Thyroid gland (tissue), 4 donors: Measurements from ENCODE around the gene SESN3. TPM values are rescaled to one million over a fixed set of nuclear protein-coding genes. Genes with fewer than 3 reads are reported as not detected.

Experiments
- DNase-seq, 2 donors: peaks; one replicate each; pipeline ENCODE4 v3.0.0-alpha.2; 2019
- H3K27ac ChIP-seq, 3 donors: fragments of 200-600 bp; sonication (generic); 1 replicate in 2 of 3; 2 replicates in 1 of 3; pipeline ENCODE4 v1.5.1; 2016 to 2019; ENCODE audit warnings: mild to moderate bottlenecking in 1 of 3, moderate library complexity in 1 of 3
- H3K27me3 ChIP-seq: fragments of 200-600 bp; sonication (generic); one replicate; pipeline ENCODE4 v1.5.1; 2019
- H3K36me3 ChIP-seq, 2 donors: fragments of 200-600 bp; sonication (generic); one replicate each; pipeline ENCODE4 v1.5.1; 2016 to 2019
- H3K4me1 ChIP-seq, 2 donors: fragments of 200-600 bp; sonication (generic); one replicate each; pipeline ENCODE4 v1.5.1; 2017 to 2019
- H3K4me3 ChIP-seq, 3 donors: fragments of 200-600 bp; sonication (generic); replicated peaks in 1 of 3; 1 replicate in 2 of 3; 2 replicates in 1 of 3; pipeline ENCODE4 v1.5.1; 2016; ENCODE audit warnings: mild to moderate bottlenecking in 1 of 3
- H3K9me3 ChIP-seq: fragments of 200-600 bp; sonication (generic); one replicate; pipeline ENCODE4 v1.5.1; 2017
- CTCF ChIP-seq, 6 experiments: fragments of 200-600 bp in 3 of 6; fragments of 450-650 bp in 3 of 6; sonication (generic) in 3 of 6; IDR thresholded peaks; one replicate each; pipeline ENCODE4 v1.5.1; 2016 to 2019; ENCODE audit warnings: antibody characterized with exemption in 6 of 6, mild to moderate bottlenecking in 2 of 6, inconsistent platforms in 1 of 6, moderate library complexity in 1 of 6
- POLR2A ChIP-seq, 2 donors: fragments of 450-650 bp; IDR thresholded peaks; one replicate each; pipeline ENCODE4 v1.6.1; 2017; ENCODE audit warnings: antibody characterized with exemption in 2 of 2, mild to moderate bottlenecking in 2 of 2, moderate library complexity in 1 of 2
- WGBS, 2 donors: methylation state at CpG; one replicate each; pipeline ENCODE4 v1.1.5; 2017; 5-methylcytosine and 5-hydroxymethylcytosine counted together
- intact Hi-C: fragments of 100-400 bp; cut with DNase I; formaldehyde crosslinking; loops from one replicate; pipeline ENCODE4 v1.15.1; 2023
- total RNA-seq, 4 donors: library from RNA; depleted of rRNA; stranded (reverse); fragments of >200 nt; gene quantifications; one replicate each; pipeline ENCODE4 v1.2.3, GENCODE V29; 2016

SESN3 gene
- total RNA-seq, 4 donors from 2014 or later = 54.3 to 82.2 (median 71.8) TPM

DNA sequence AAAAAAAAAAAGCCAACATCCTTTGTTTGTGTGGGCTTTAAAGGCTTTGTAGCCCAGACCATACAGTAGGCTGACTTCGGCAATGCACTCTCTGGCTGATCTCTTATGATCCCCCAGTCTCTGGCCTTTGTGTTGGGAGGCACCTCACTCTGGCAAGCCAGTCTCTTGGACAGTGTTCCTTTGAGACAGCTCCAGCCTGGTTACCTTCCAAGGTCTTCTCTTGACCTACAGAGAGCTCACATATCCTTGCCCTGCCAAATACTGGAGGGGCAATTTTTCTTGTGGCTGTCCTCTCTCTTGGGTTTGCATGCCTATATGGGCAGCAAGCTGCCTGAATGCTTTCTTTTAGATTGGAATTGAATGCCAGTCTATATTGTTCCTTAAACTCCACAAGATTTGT is 69.8 kb downstream of the SESN3 start:
- Histone ChIP-seq H3K36me3 (no peaks in the 10 kb centered on the region), H3K9me3 (no peaks in the 10 kb centered on the region), H3K27ac (no peak overlapping the region), H3K4me3 (no peak overlapping the region), H3K4me1 (peaks cover 9% of the 10 kb centered on the region in 2 donors), H3K27me3 (no peaks in the 10 kb centered on the region)
- WGBS, 2 donors = 60 to 100% methylated on average over 1 of the region's 1 CpG
- no peak for DNase-seq
- intact Hi-C loops = no loop called here
- TF ChIP-seq CTCF (IDR thresholded peaks at IDR 0.05) (no peak), POLR2A (IDR thresholded peaks at IDR 0.05) (no peak)

GRCh38 chr11:95157824-95158223 is 73.2 kb downstream of the SESN3 start:
- Histone ChIP-seq H3K27me3 (no peaks in the 10 kb centered on the region), H3K27ac (peak overlapping the region in 2 of 3 donors; percentile 11 to 76), H3K36me3 (no peaks in the 10 kb centered on the region), H3K4me1 (peaks cover 9% of the 10 kb centered on the region in 2 donors), H3K4me3 (no peak overlapping the region), H3K9me3 (no peaks in the 10 kb centered on the region)
- DNase-seq = no peak
- intact Hi-C loops = loop anchor here (10.0 kb wide), 1 partner anchor 67 kb away; no protein-coding TSS in a partner anchor
- TF ChIP-seq POLR2A (IDR thresholded peaks at IDR 0.05) (no peak), CTCF (IDR thresholded peaks at IDR 0.05) (no peak)
- WGBS, 2 donors = 95 to 100% methylated on average over 1 of the region's 1 CpG

- Histone ChIP-seq H3K36me3 (no peaks in the 10 kb centered on the region), H3K9me3 (no peaks in the 10 kb centered on the region), H3K4me3 (no peak overlapping the region), H3K27ac (peak overlapping the region in 2 of 3 donors; percentile 11 to 76), H3K27me3 (no peaks in the 10 kb centered on the region), H3K4me1 (peaks cover 9% of the 10 kb centered on the region in 2 donors)
- WGBS, 2 donors = 23 to 31% methylated on average over 7 of the region's 7 CpGs
- TF ChIP-seq POLR2A (IDR thresholded peaks at IDR 0.05) (no peak), CTCF (IDR thresholded peaks at IDR 0.05) (no peak)
- peak; percentile 48 to 62 for DNase-seq
- intact Hi-C loops = loop anchor here (10.0 kb wide), 1 partner anchor 68 kb away; no protein-coding TSS in a partner anchor
These were observed 74.0 kb downstream of the SESN3 start for GRCh38 chr11:95156916-95157541.

- no peaks in the 10 kb centered on the region for H3K36me3 ChIP-seq
- 79 to 83% methylated on average over 5 of the region's 5 CpGs for WGBS, 2 donors
- intact Hi-C loops = loop anchor here (10.0 kb wide), 1 partner anchor 69 kb away; no protein-coding TSS in a partner anchor
- peaks cover 9 to 14% of the 10 kb centered on the region in 2 donors for H3K4me1 ChIP-seq
- TF ChIP-seq POLR2A (IDR thresholded peaks at IDR 0.05) (no peak), CTCF (IDR thresholded peaks at IDR 0.05) (no peak)
- H3K4me3 ChIP-seq = no peak overlapping the region
- H3K27me3 ChIP-seq = no peaks in the 10 kb centered on the region
- H3K9me3 ChIP-seq = no peaks in the 10 kb centered on the region
- H3K27ac ChIP-seq = peak overlapping the region in 1 of 3 donors; percentile 76
- no peak for DNase-seq
These were observed 74.8 kb downstream of the SESN3 start for GRCh38 chr11:95156133-95156721.

DNA sequence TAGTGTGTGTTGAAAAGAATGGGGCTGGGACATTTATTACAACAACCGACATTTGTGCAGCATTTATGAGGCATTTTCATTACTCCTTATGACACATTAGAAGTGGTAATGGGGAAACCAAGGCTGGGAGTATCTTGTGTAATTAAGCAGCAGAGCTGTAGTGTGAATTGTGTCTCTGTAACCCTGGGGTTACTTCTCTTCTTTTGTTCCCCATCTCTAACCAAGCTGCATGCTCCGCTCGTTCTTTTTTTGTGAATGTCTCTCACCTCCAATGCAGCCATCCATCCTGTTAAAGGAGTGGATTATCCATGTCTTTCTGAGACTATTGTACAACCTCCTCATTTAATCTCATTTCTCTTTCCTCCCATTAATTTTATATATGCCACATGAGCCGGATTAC is 75.6 kb downstream of the SESN3 start:
- DNase-seq = no peak
- Histone ChIP-seq H3K9me3 (no peaks in the 10 kb centered on the region), H3K36me3 (no peaks in the 10 kb centered on the region), H3K27ac (no peak overlapping the region), H3K4me1 (peaks cover 9 to 14% of the 10 kb centered on the region in 2 donors), H3K4me3 (no peak overlapping the region), H3K27me3 (no peaks in the 10 kb centered on the region)
- 95 to 96% methylated on average over 4 of the region's 4 CpGs for WGBS, 2 donors
- TF ChIP-seq POLR2A (IDR thresholded peaks at IDR 0.05) = no peak
- TF ChIP-seq CTCF (IDR thresholded peaks at IDR 0.05) = no peak
- intact Hi-C loops = loop anchor here (10.0 kb wide), 1 partner anchor 69 kb away; no protein-coding TSS in a partner anchor
